GM21786 (cell line): ENCODE measurements around the gene MOB1B.

Experiments
- ATAC-seq: cut with Tn5 transposase; IDR thresholded peaks from one replicate; pipeline ENCODE4 v1.9.1; 2021; ENCODE audit not compliant: unreplicated experiment

The MOB1B gene

GRCh38 chr4:70914000-70914399 is 11.8 kb downstream of the MOB1B start:
- ATAC-seq: no peak

- ATAC-seq: no peak
These were observed 12.5 kb downstream of the MOB1B start for GRCh38 chr4:70914631-70915030.

- ATAC-seq: no peak
These were observed 13.1 kb downstream of the MOB1B start for GRCh38 chr4:70915036-70915815.

DNA sequence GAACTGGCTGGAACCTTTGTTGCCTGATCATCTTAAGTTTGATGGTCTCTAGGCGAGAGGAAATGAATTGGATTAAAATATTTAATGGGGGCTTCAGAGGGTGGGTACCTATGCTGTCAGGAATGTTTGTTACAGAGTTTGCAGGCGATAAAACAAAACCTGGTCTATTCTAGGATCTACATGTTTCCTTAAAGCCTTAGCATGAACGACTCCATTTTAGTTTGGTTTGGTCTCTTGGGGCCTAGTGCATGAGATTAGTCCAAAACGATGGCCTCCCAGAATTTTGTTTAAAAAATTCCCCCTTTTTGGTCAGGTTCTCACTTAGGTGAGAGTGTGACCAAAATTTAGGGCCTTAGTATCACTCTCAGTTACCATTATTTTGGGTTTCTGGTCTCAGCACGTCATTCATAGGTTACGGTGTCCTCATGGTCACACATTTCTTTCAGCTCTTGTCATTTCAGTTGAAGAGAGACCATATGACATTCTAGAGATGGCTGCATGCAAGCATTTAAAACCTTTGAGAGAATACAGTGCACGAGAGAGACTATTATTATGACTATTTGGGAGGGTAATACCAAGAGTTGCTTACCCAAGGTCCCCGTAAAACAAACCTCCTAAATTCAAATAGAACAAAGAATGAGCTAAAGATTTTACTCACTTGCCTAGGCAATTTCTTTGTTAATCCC is 13.8 kb downstream of the MOB1B start:
- no peak for ATAC-seq

DNA sequence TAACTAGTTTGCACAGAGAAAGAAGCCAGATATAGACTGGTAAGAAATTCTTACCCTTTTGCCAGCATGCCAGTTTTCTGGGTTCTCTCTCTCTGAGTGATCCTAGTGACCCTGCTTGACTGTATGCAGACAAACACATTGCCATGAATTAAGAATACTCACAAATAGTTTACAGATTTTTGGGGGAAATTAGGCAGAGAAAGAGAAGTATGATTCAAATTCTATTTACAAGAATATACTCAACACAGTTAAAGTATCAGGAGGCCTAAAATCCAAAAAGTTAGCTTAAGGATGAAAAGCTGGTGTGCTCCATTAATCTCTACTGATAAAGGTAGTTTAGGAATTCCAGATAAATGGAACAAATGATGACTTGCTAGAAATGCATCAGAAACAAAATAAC is 18.4 kb downstream of the MOB1B start:
- no peak for ATAC-seq

- no peak for ATAC-seq
These were observed 23.2 kb downstream of the MOB1B start for GRCh38 chr4:70925418-70925817.

DNA sequence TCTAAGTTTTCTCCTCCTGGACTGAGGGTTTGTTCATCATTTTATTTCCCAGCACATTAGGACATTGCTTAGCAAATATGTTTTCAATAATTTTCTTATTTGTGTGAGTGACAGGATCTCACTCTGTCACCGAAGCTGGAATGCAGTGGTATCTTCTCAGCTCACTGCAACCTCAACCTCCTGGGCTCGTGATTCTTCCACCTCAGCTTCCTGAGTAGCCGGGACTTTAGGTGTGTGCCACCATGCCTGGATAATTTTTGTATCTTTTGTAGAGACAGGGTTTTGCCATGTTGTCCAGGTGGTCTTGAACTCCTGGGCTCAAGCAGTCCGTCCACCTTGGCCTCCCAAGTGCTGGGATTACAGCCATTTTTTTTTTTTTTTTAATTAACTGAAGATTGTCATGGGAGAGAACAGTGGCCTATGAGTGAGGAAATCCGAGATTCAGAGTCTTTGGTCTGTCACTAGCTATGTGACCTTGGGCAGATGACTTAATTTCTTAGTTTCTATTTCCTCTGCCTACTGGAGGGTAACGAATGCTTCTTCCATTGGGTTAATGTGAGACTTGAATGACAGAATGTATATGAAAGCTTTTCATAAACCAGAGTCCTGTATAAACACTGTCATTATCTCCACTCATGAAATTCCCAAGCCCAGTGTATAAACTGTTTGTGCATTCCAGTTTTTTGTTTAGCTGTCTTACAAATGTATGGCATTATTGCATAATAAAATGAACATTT is 23.9 kb downstream of the MOB1B start:
- ATAC-seq: peak; percentile 80

DNA sequence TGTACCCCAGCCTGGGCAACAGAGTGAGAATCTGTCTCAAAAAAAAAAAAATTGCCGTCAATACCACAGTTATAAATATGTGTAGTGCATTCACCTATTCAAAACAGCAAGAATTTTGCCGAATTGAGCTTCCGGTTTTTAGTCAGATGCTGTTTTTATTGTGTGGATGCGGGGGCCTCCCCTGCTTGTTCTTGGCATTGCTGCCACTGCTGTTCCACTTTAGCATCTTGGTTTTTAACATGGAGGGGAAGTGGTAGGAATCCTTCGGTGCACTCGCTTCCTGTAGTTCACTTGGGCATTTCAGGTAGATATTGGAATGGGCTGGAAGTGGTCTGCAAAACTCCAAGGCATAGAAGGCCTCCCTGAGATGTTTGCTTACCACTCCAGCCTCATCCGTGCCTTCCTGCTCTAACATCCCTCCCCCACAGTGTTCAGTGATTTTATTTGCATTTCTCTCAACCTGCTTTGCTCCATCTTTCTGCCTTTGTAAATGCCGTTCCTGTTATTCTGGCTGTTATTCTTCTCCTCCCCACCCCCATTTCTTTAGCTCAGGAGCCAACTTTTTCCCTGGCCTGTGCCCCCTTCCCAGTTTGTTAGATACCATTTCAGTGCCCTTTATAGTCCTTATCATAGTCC is 25.5 kb downstream of the MOB1B start:
- peak; percentile 39 for ATAC-seq

DNA sequence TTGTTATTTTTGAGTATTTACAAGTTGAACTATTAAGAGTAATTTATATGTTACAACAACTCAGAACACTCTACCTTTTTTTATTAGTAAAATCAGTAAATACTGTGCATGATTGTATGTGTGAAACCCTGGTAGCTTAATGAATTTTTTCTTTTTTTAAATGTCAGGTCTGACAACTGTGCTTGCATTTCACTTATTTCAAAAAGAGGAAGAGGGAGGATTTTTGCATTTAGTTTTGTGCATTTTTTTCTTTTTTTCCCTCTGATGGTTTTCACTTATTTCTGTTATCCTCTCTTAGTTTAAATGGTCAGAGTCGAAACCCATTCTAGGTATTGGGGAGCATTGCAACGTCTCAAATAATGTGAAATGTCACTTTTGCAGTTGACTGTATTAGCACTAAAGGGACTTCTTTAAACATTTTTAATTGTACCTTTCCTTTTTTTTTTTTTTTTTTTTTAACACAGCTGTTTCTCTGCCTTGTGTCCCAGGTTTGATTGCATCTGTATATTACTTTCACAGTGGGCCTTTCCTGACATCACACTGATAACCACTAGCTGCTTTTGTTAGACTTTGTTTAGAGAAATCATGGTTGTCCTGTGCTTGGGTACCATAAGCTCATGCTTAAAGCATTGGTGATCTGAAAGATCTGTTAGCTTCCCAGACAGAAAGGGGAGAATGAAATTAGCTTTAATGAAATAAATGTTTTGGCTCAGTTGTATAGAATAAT is 28.5 kb downstream of the MOB1B start:
- no peak for ATAC-seq

DNA sequence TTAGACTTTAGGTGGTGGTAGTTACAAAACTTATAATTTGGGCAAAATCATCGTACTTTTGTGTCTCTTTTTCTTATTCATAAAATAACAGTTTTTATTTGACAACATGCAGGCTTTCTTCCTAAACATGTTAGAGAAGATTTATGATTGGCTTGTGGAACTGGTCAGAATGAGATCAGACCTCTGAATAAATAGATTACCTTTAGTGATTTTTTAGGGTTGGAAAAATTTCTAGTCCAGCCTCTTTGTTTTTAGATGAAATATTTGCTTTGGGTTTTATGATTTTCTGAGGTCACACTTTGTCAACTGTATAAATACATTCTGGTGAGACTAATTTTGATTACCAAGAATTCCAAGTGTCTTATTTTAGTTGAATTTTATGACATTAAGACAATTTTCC is 29.2 kb downstream of the MOB1B start:
- ATAC-seq: no peak

DNA sequence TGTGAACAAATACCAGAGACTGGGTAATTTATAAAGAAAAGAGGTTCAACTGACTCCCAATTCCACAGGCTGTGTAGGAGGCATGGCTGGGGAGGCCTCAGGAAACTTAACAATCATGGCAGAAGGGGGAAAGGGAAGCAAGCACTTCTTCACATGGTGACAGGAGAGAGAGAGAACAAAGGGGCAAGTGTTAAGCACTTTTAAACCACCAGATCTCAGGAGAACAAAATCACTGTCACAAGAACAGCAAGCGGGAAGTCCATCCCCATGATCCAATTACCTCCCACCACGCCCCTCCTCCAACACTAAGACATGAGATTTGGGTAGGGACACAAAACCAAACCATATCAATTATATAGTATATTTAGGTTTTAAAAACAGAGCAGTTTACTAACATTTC is 30.8 kb downstream of the MOB1B start:
- ATAC-seq: no peak

GRCh38 chr4:70935038-70935695 is 33.0 kb downstream of the MOB1B start:
- no peak for ATAC-seq

- no peak for ATAC-seq
These were observed 34.1 kb downstream of the MOB1B start for GRCh38 chr4:70936200-70936787.

GRCh38 chr4:70938086-70938485 is 35.9 kb downstream of the MOB1B start:
- ATAC-seq: no peak

DNA sequence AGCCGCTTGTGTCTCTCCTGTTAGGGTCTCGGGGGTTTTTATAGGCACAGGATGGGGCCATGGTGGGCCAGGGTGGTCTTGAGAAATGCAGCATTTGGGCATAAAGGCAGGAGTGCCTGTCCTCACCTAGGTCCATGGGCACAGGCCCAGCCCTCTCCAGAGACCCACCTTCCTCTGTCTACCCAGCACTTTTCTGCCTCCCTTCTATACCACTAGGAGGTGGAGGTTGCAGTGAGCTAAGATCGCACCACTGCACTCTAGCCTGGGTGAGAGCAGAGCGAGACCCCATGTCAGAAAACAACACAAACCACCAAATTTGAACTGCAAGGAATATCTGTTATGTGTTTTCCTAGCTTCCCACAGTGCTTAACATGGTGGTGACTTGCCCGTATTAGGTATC is 38.0 kb downstream of the MOB1B start:
- ATAC-seq: no peak

- ATAC-seq: peak; percentile 79
These were observed 40.9 kb downstream of the MOB1B start for GRCh38 chr4:70943114-70943513.

DNA sequence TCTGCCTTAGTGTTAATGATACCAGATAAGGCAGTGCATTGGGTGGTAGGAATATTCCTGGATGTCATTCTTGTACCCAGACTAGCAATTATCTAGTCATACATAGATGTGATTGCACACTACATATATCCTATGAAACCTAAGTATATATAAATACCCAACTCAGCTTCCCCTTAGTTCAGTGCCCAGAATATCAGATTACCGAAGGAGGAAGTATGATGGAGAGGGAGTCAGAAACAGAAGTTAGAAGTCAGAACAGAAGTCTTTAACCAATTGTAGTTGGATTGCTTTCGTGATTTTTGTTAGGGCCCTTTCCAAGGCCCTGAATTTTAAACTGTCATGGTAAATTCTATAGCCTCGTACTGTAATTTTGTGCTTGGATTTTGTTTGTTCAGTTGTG is 42.9 kb downstream of the MOB1B start:
- no peak for ATAC-seq

- no peak for ATAC-seq
These were observed 43.4 kb downstream of the MOB1B start for GRCh38 chr4:70945452-70946055.

- ATAC-seq: no peak
These were observed 44.8 kb downstream of the MOB1B start for GRCh38 chr4:70946939-70947338.
